Keratinocyte (primary cell): ENCODE results near the gene S100B. TPM values are rescaled to one million over a fixed set of nuclear protein-coding genes. Genes with fewer than 3 reads are reported as not detected.

Source experiments
- DNase-seq: peaks from one replicate; pipeline ENCODE4 v3.0.0-alpha.2; 2011; ENCODE audit warnings: low read depth, missing footprints, low spot score
- FAIRE-seq: peaks from 2 replicates; lab custom pipeline; 2011; peaks lifted over from hg19 to GRCh38; lab: Jason Lieb, UNC
- H2AFZ ChIP-seq: 2 replicates; pipeline ENCODE4 v1.6.0; 2012; ENCODE audit warnings: low read length, control low read depth, inconsistent platforms; ENCODE audit not compliant: control insufficient read depth
- H3K27ac ChIP-seq: 2 replicates; pipeline ENCODE4 v1.5.1; 2011; ENCODE audit warnings: low read length; ENCODE audit not compliant: control insufficient read depth, insufficient read depth
- H3K27me3 ChIP-seq: 3 replicates; pipeline ENCODE4 v1.6.0; 2011; ENCODE audit warnings: low read length; ENCODE audit not compliant: control insufficient read depth, insufficient read depth; ENCODE audit errors: extremely low read depth
- H3K36me3 ChIP-seq, 2 experiments: 2 replicates in 1 of 2; 3 replicates in 1 of 2; pipeline ENCODE4 v1.5.1; 2011; ENCODE audit warnings: low read length in 2 of 2, mild to moderate bottlenecking in 1 of 2; ENCODE audit not compliant: control insufficient read depth in 2 of 2, insufficient read depth in 2 of 2; ENCODE audit errors: extremely low read depth in 1 of 2
- H3K4me1 ChIP-seq: 3 replicates; pipeline ENCODE4 v1.5.1; 2011; ENCODE audit warnings: low read length; ENCODE audit not compliant: control insufficient read depth, insufficient read depth; ENCODE audit errors: extremely low read depth
- H3K4me2 ChIP-seq: 3 replicates; pipeline ENCODE4 v1.6.0; 2011; ENCODE audit warnings: low read depth, low read length; ENCODE audit not compliant: control insufficient read depth, insufficient read depth; ENCODE audit errors: extremely low read depth
- H3K4me3 ChIP-seq, 3 experiments: fragments of 200-600 bp in 1 of 3; sonication (generic) in 1 of 3; 2 replicates in 2 of 3; 3 replicates in 1 of 3; pipeline ENCODE4 v1.5.1; 2011 to 2016; ENCODE audit warnings: low read length in 3 of 3, mild to moderate bottlenecking in 3 of 3, control low read depth in 2 of 3, inconsistent platforms in 1 of 3, low read depth in 1 of 3, mixed read lengths in 1 of 3, mixed run types in 1 of 3, moderate library complexity in 1 of 3; ENCODE audit not compliant: control insufficient read depth in 2 of 3, insufficient read depth in 2 of 3; ENCODE audit errors: extremely low read depth in 1 of 3
- H3K79me2 ChIP-seq: 2 replicates; pipeline ENCODE4 v1.6.0; 2012; ENCODE audit warnings: low read length; ENCODE audit not compliant: control insufficient read depth, insufficient read depth
- H3K9ac ChIP-seq: 3 replicates; pipeline ENCODE4 v1.6.0; 2011; ENCODE audit warnings: low read length; ENCODE audit not compliant: control insufficient read depth, insufficient read depth; ENCODE audit errors: extremely low read depth
- H3K9me1 ChIP-seq: 3 replicates; pipeline ENCODE4 v1.6.0; 2011; ENCODE audit warnings: low read length; ENCODE audit not compliant: control insufficient read depth, insufficient read depth; ENCODE audit errors: extremely low read depth
- H3K9me3 ChIP-seq: 2 replicates; pipeline ENCODE4 v1.5.1; 2012; ENCODE audit warnings: low read depth, low read length; ENCODE audit not compliant: control insufficient read depth
- H4K20me1 ChIP-seq: 3 replicates; pipeline ENCODE4 v1.6.0; 2011; ENCODE audit warnings: low read length; ENCODE audit not compliant: control insufficient read depth, insufficient read depth; ENCODE audit errors: extremely low read depth
- CTCF ChIP-seq, 3 experiments: IDR thresholded peaks in 1 of 3; conservative IDR thresholded peaks in 1 of 3; optimal IDR thresholded peaks in 1 of 3; 2 replicates in 2 of 3; 3 replicates in 1 of 3; pipeline versions ENCODE3 to v1.5.1; 2011; ENCODE audit warnings: low read length in 3 of 3, mild to moderate bottlenecking in 3 of 3, moderate library complexity in 2 of 3, control low read depth in 1 of 3, inconsistent platforms in 1 of 3; ENCODE audit not compliant: insufficient read depth in 2 of 3; ENCODE audit errors: extremely low read depth in 1 of 3
- EZH2 ChIP-seq: IDR thresholded peaks from one replicate; pipeline ENCODE4 v1.6.1; 2012; ENCODE audit warnings: inconsistent platforms, mild to moderate bottlenecking, low read length, moderate library complexity
- dilution Hi-C: fragments of 300-500 bp; cut with MboI; formaldehyde crosslinking; loops from one replicate; pipeline ENCODE4 v1.7.0; 2020; ENCODE audit warnings: low sequenced_read_pairs; ENCODE audit not compliant: extremely low pct_ligation_motif_present
- polyA plus RNA-seq, 5 experiments: library from polyadenylated mRNA; depleted of rRNA in 3 of 5; stranded (reverse) in 3 of 5; stranded (forward) in 1 of 5; unstranded in 1 of 5; fragments of >200 nt; gene quantifications; 1 replicate in 1 of 5; 2 replicates in 3 of 5; 3 replicates in 1 of 5; pipeline versions ENCODE4 v1.2.1 to v1.2.3, GENCODE V29; 2011 to 2012; ENCODE audit warnings: missing spikeins in 2 of 5, low read depth in 1 of 5, low replicate concordance in 1 of 5

S100B gene
- polyA plus RNA-seq, 1 donor (not counting 4 experiments of a cell fraction or from before 2014, with no cell fraction given) = not detected

DNA sequence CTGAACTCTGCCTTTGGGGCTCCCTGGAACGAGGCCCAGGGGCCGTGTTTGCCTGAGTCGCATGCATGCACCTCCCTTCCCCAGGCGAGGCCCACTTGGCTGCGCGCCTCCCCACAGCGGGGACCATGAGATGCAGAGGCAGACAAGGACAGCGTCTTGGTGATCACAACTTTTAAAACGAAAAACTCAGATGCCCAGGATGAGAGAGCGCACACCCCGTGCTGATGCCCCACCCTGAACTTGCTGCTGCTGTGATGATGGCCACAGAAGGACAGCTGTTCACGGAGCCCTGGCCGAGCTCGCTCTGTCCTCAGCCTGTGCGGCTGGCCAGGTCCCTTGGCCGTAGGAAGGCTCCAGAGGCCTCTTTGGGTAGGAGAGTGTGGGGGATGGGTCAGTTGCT is 19.2 kb upstream of the S100B start:
- dilution Hi-C loops = no loop called here
- FAIRE-seq (no peak), DNase-seq (no peak)
- no peak overlapping the region for H2AFZ ChIP-seq
- no peaks in the 10 kb centered on the region for H3K36me3 ChIP-seq
- H3K79me2 ChIP-seq = no peaks in the 10 kb centered on the region
- H3K4me1 ChIP-seq = peaks cover 5% of the 10 kb centered on the region
- no peak overlapping the region for H3K4me2 ChIP-seq
- H3K9ac ChIP-seq = no peak overlapping the region
- H4K20me1 ChIP-seq = no peaks in the 10 kb centered on the region
- no peak overlapping the region for H3K4me3 ChIP-seq
- H3K9me3 ChIP-seq = peaks cover 5% of the 10 kb centered on the region
- no peak overlapping the region for H3K27ac ChIP-seq
- H3K9me1 ChIP-seq = no peaks in the 10 kb centered on the region
- TF ChIP-seq CTCF (optimal IDR thresholded peaks at IDR 0.05 in 1 of 3, IDR thresholded peaks at IDR 0.05 in 1 of 3, conservative IDR thresholded peaks at IDR 0.05 in 1 of 3; ENCODE audit: extremely low read depth in 1 of 3, insufficient read depth in 2 of 3, low read length in 3 of 3) (no peak), EZH2 (no peak)
- H3K27me3 ChIP-seq = no peaks in the 10 kb centered on the region

DNA sequence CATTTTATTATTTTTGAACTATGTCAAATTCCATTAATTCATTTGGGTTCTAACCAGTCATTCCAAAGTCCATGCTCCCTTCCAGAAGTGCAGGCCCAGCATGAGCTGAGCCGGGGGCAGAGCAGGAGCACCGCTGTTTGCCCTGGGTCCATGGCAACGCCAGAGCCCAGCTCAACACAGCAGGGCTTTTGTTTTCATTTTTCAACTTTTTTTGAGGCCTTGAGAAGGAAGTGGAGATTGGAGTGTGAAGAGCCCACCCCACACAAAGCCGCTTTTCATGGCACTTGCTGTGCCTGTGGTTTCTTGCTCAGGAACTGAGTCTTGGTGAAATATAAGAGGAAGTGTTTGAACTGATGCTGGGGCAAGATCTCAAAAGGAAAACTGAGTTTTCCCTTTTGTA is 17.3 kb upstream of the S100B start:
- Histone ChIP-seq H3K4me1 (no peaks in the 10 kb centered on the region), H3K79me2 (no peaks in the 10 kb centered on the region), H3K9ac (no peak overlapping the region), H3K27me3 (no peaks in the 10 kb centered on the region), H3K27ac (no peak overlapping the region), H3K9me3 (peaks cover 5% of the 10 kb centered on the region), H3K36me3 (no peaks in the 10 kb centered on the region), H3K4me3 (no peak overlapping the region), H4K20me1 (no peaks in the 10 kb centered on the region), H3K9me1 (no peaks in the 10 kb centered on the region), H3K4me2 (no peak overlapping the region), H2AFZ (no peak overlapping the region)
- DNase-seq = no peak
- FAIRE-seq = no peak
- dilution Hi-C loops = no loop called here
- TF ChIP-seq CTCF (optimal IDR thresholded peaks at IDR 0.05 in 1 of 3, IDR thresholded peaks at IDR 0.05 in 1 of 3, conservative IDR thresholded peaks at IDR 0.05 in 1 of 3; ENCODE audit: extremely low read depth in 1 of 3, insufficient read depth in 2 of 3, low read length in 3 of 3) (no peak), EZH2 (no peak)
